Panc1 (cell line): ENCODE data around the gene BAMBI.

ENCODE experiments used
- CTCF ChIP-seq: fragments of 450-650 bp; IDR thresholded peaks from 2 replicates; pipeline ENCODE4 v1.5.1; 2017; ENCODE audit warnings: mild to moderate bottlenecking
- POLR2AphosphoS5 ChIP-seq: IDR thresholded peaks from 2 replicates; pipeline ENCODE4 v1.6.1; 2012; ENCODE audit warnings: mild to moderate bottlenecking, low read depth, low read length, moderate library complexity
- SIN3A ChIP-seq: IDR thresholded peaks from 2 replicates; pipeline ENCODE4 v1.6.1; 2012; ENCODE audit warnings: low read depth, mild to moderate bottlenecking, low read length, moderate library complexity, borderline replicate concordance; ENCODE audit not compliant: insufficient read depth

GRCh38 chr10:28681291-28681763 is 4.0 kb downstream of the BAMBI start:
- TF ChIP-seq CTCF (no peak), SIN3A (no peak), POLR2AphosphoS5 (no peak)
